GM19193 (cell line): ENCODE measurements around the gene PACS1.

Experiments used
- POLR2A ChIP-seq: IDR thresholded peaks from 4 replicates; pipeline ENCODE4 v1.6.1; 2011; ENCODE audit not compliant: insufficient read depth, insufficient read length; ENCODE audit errors: extremely low read depth

Gene PACS1

GRCh38 chr11:66160709-66161108 lies 90.6 kb downstream of the PACS1 start:
- TF ChIP-seq POLR2A = no peak

GRCh38 chr11:66168289-66168688 lies 98.2 kb downstream of the PACS1 start:
- no peak for TF ChIP-seq POLR2A

- no peak for TF ChIP-seq POLR2A
These were observed 102.1 kb downstream of the PACS1 start for GRCh38 chr11:66172146-66172545.

- no peak for TF ChIP-seq POLR2A
These were observed 106.6 kb downstream of the PACS1 start for GRCh38 chr11:66176650-66177049.

GRCh38 chr11:66178183-66178582 lies 108.1 kb downstream of the PACS1 start:
- no peak for TF ChIP-seq POLR2A

- TF ChIP-seq POLR2A = no peak
These were observed 108.8 kb downstream of the PACS1 start for GRCh38 chr11:66178871-66179270.

GRCh38 chr11:66181632-66182315 lies 111.7 kb downstream of the PACS1 start:
- no peak for TF ChIP-seq POLR2A

GRCh38 chr11:66183494-66184048 lies 113.5 kb downstream of the PACS1 start:
- no peak for TF ChIP-seq POLR2A

GRCh38 chr11:66184728-66185127 lies 114.7 kb downstream of the PACS1 start:
- TF ChIP-seq POLR2A = no peak

GRCh38 chr11:66186470-66186869 lies 116.4 kb downstream of the PACS1 start:
- TF ChIP-seq POLR2A = no peak

- no peak for TF ChIP-seq POLR2A
These were observed 117.4 kb downstream of the PACS1 start for GRCh38 chr11:66187453-66187852.

GRCh38 chr11:66188580-66188979 lies 118.5 kb downstream of the PACS1 start:
- TF ChIP-seq POLR2A = no peak

- no peak for TF ChIP-seq POLR2A
These were observed 119.1 kb downstream of the PACS1 start for GRCh38 chr11:66189031-66189745.

GRCh38 chr11:66190786-66191185 lies 120.7 kb downstream of the PACS1 start:
- TF ChIP-seq POLR2A = no peak

GRCh38 chr11:66192181-66192863 lies 122.2 kb downstream of the PACS1 start:
- TF ChIP-seq POLR2A = no peak
